Transverse colon (tissue), 4 donors: ENCODE measurements around the gene DTWD2. TPM values are rescaled to one million over a fixed set of nuclear protein-coding genes. Genes with fewer than 3 reads are reported as not detected.
"Not testable (repeated sequence)": the region's sequence is repeated elsewhere in the genome, so short reads cannot be mapped to it uniquely, and the experiment has no call there.

Source experiments
- DNase-seq: peaks from one replicate; pipeline ENCODE4 v3.0.0-alpha.2; 2019
- H3K27ac ChIP-seq, 4 donors: fragments of 200-600 bp; sonication (generic); 2 replicates each; pipeline ENCODE4 v1.5.1; 2016 to 2018; ENCODE audit warnings: inconsistent platforms in 4 of 4
- H3K27me3 ChIP-seq: fragments of 200-600 bp; sonication (generic); 2 replicates; pipeline ENCODE4 v1.5.1; 2017; ENCODE audit warnings: inconsistent platforms
- H3K36me3 ChIP-seq, 4 donors: fragments of 200-600 bp; sonication (generic); 2 replicates each; pipeline ENCODE4 v1.5.1; 2017 to 2019; ENCODE audit warnings: inconsistent platforms in 4 of 4
- H3K4me1 ChIP-seq, 4 donors: fragments of 200-600 bp; sonication (generic); 2 replicates each; pipeline ENCODE4 v1.5.1; 2017 to 2020; ENCODE audit warnings: inconsistent platforms in 4 of 4
- H3K4me3 ChIP-seq, 4 donors: fragments of 200-600 bp; sonication (generic); 1 replicate in 1 of 4; 2 replicates in 3 of 4; pipeline versions ENCODE4 v1.5.1 to v1.6.1; 2017 to 2019; ENCODE audit warnings: inconsistent platforms in 4 of 4
- H3K9me3 ChIP-seq, 2 donors: fragments of 200-600 bp; sonication (generic); 2 replicates each; pipeline ENCODE4 v1.5.1; 2017 to 2019; ENCODE audit warnings: inconsistent platforms in 2 of 2
- CTCF ChIP-seq, 5 experiments: fragments of 200-600 bp in 3 of 5; fragments of 450-650 bp in 2 of 5; sonication (generic) in 3 of 5; IDR thresholded peaks; 1 replicate in 2 of 5; 2 replicates in 3 of 5; pipeline ENCODE4 v1.5.1; 2016 to 2017; ENCODE audit warnings: antibody characterized with exemption in 5 of 5, inconsistent platforms in 3 of 5, mild to moderate bottlenecking in 2 of 5, moderate library complexity in 1 of 5
- EP300 ChIP-seq: sonication (generic); formaldehyde crosslinking; IDR thresholded peaks from one replicate; pipeline ENCODE4 v1.6.1; 2017; ENCODE audit warnings: antibody characterized with exemption, low read depth
- POLR2A ChIP-seq: fragments of 450-650 bp; IDR thresholded peaks from one replicate; pipeline ENCODE4 v1.6.1; 2016; ENCODE audit warnings: antibody characterized with exemption, mild to moderate bottlenecking, moderate library complexity
- POLR2AphosphoS5 ChIP-seq, 3 donors: sonication (generic); formaldehyde crosslinking; IDR thresholded peaks; one replicate each; pipeline ENCODE4 v1.6.1; 2016; ENCODE audit warnings: antibody characterized with exemption in 3 of 3
- WGBS, 2 donors: methylation state at CpG; one replicate each; pipeline ENCODE4 v1.1.5; 2018; ENCODE audit warnings: low coverage in 1 of 2; 5-methylcytosine and 5-hydroxymethylcytosine counted together
- in situ Hi-C, 4 donors: fragments of 200-750 bp; cut with MboI; loops; one replicate each; pipeline versions ENCODE4 v1.15.0 to v1.15.1; 2017; ENCODE audit warnings: low sequenced_read_pairs in 3 of 4, low pct_ligation_motif_present in 1 of 4, low pct_unique_long_range_greater_than_20kb in 1 of 4
- intact Hi-C: fragments of 100-400 bp; cut with DNase I; formaldehyde crosslinking; loops from one replicate; pipeline ENCODE4 v1.15.1; 2023; ENCODE audit warnings: low total_unique reads
- total RNA-seq, 4 donors: library from RNA; depleted of rRNA; stranded (reverse); fragments of >200 nt; gene quantifications; one replicate each; pipeline ENCODE4 v1.1.0, GENCODE V29; 2016

DTWD2 gene
- total RNA-seq, 4 donors from 2014 or later: 13.1 to 34.0 (median 23.0) TPM

GRCh38 chr5:118857700-118858099, 130.6 kb downstream of the DTWD2 start:
- in situ Hi-C loops (no loop called here), intact Hi-C loops (no loop called here)
- Histone ChIP-seq H3K9me3 (peaks cover 0 to 2% of the 10 kb centered on the region in 2 donors), H3K4me3 (no peak overlapping the region), H3K4me1 (no peaks in the 10 kb centered on the region), H3K27ac (no peak overlapping the region), H3K36me3 (no peaks in the 10 kb centered on the region), H3K27me3 (no peaks in the 10 kb centered on the region)
- DNase-seq: no peak
- TF ChIP-seq CTCF (IDR thresholded peaks at IDR 0.05) (no peak), POLR2A (no peak), POLR2AphosphoS5 (IDR thresholded peaks at IDR 0.05) (no peak), EP300 (no peak)
- WGBS, 2 donors: 45 to 70% methylated on average over 3 of the region's 3 CpGs

GRCh38 chr5:118854819-118855218, 133.5 kb downstream of the DTWD2 start:
- Histone ChIP-seq H3K27ac (no peak overlapping the region), H3K4me1 (no peaks in the 10 kb centered on the region), H3K4me3 (no peak overlapping the region), H3K9me3 (peaks cover 0 to 9% of the 10 kb centered on the region in 2 donors), H3K36me3 (no peaks in the 10 kb centered on the region), H3K27me3 (no peaks in the 10 kb centered on the region)
- in situ Hi-C loops: no loop called here
- WGBS, 2 donors: 71 to 75% methylated on average over 2 to 5 of the region's 5 CpGs
- no peak for TF ChIP-seq POLR2AphosphoS5 (IDR thresholded peaks at IDR 0.05)
- TF ChIP-seq EP300: no peak
- TF ChIP-seq CTCF (IDR thresholded peaks at IDR 0.05): no peak
- TF ChIP-seq POLR2A: no peak
- no peak for DNase-seq
- intact Hi-C loops: no loop called here

- H3K4me3 ChIP-seq, H3K9me3 ChIP-seq, H3K4me1 ChIP-seq, in situ Hi-C loops, intact Hi-C loops, DNase-seq, H3K36me3 ChIP-seq, H3K27ac ChIP-seq, H3K27me3 ChIP-seq: not testable (repeated sequence)
- WGBS, 2 donors: 76 to 97% methylated on average over 2 to 4 of the region's 4 CpGs
Measured at GRCh38 chr5:118851785-118852184, 136.6 kb downstream of the DTWD2 start.

- H3K4me3 ChIP-seq, H3K9me3 ChIP-seq, H3K36me3 ChIP-seq, DNase-seq, H3K4me1 ChIP-seq, H3K27ac ChIP-seq, H3K27me3 ChIP-seq, in situ Hi-C loops, intact Hi-C loops: not testable (repeated sequence)
- 83 to 84% methylated on average over 1 of the region's 1 CpG for WGBS, 2 donors
Measured at GRCh38 chr5:118849507-118849906, 138.8 kb downstream of the DTWD2 start.

- 97 to 100% methylated on average over 1 of the region's 1 CpG for WGBS, 2 donors
Measured at GRCh38 chr5:118844351-118844750, 144.0 kb downstream of the DTWD2 start.

More at GRCh38 chr5:118844351-118844750, 144.0 kb downstream of the DTWD2 start:
- Histone ChIP-seq H3K4me1 (no peaks in the 10 kb centered on the region), H3K27me3 (no peaks in the 10 kb centered on the region), H3K4me3 (no peak overlapping the region), H3K27ac (no peak overlapping the region), H3K9me3 (no peaks in the 10 kb centered on the region), H3K36me3 (peaks cover 0 to 3% (median 0%) of the 10 kb centered on the region in 4 donors)
- DNase-seq: no peak
- in situ Hi-C loops: no loop called here
- intact Hi-C loops: no loop called here
- TF ChIP-seq POLR2A: no peak
- TF ChIP-seq EP300: no peak
- no peak for TF ChIP-seq POLR2AphosphoS5 (IDR thresholded peaks at IDR 0.05)
- TF ChIP-seq CTCF (IDR thresholded peaks at IDR 0.05): no peak
